ENCODE data around the gene SNRPD1.

DNA sequence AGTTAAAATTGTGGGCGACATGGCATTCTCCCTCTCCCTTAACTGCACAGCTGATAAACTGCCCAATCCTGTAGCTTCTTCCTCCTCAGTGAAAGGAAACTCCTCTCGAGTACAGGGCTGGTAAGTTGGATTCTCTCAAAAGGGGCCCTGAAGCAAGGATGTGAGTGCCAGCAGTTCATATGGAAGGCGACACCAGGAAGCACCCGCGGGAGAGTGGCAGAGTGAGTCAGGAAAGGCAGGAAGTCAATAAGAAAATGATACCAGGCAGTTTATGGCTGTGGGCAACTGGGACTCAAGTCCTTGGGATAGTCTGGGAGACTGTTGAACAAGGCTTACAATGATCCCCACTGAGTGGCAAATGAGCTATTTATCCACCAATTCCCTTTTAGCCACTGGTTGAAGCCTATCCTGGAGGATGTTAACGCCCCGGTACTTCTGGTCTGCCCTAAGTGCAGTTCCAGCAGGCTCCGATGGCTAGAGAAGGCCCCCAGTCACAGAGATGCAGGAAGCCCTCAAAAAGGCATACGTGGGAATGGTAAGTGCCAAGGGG is 57.7 kb downstream of the SNRPD1 start:
- TF ChIP-seq ZNF138 (tag by site-specific recombination; IDR thresholded peaks at IDR 0.05; ENCODE audit: borderline replicate concordance) (no peak), ZNF169 (tag by site-specific recombination; IDR thresholded peaks at IDR 0.05) (no peak), ZNF549 (tag by site-specific recombination; IDR thresholded peaks at IDR 0.05) (no peak), YY1 (tag by site-specific recombination; IDR thresholded peaks at IDR 0.05) (no peak), ZNF391 (tag by site-specific recombination; IDR thresholded peaks at IDR 0.05; ENCODE audit: borderline replicate concordance, low read depth) (no peak), REPIN1 (tag by site-specific recombination; IDR thresholded peaks at IDR 0.05; ENCODE audit: low read depth) (no peak), BCL11A (tag by site-specific recombination; IDR thresholded peaks at IDR 0.05; ENCODE audit: low read depth) (no peak), ZFHX2 (tag by site-specific recombination; conservative IDR thresholded peaks at IDR 0.05) (no peak)
- TF ChIP-seq, protein P1, sequence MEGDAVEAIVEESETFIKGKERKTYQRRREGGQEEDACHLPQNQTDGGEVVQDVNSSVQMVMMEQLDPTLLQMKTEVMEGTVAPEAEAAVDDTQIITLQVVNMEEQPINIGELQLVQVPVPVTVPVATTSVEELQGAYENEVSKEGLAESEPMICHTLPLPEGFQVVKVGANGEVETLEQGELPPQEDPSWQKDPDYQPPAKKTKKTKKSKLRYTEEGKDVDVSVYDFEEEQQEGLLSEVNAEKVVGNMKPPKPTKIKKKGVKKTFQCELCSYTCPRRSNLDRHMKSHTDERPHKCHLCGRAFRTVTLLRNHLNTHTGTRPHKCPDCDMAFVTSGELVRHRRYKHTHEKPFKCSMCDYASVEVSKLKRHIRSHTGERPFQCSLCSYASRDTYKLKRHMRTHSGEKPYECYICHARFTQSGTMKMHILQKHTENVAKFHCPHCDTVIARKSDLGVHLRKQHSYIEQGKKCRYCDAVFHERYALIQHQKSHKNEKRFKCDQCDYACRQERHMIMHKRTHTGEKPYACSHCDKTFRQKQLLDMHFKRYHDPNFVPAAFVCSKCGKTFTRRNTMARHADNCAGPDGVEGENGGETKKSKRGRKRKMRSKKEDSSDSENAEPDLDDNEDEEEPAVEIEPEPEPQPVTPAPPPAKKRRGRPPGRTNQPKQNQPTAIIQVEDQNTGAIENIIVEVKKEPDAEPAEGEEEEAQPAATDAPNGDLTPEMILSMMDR (tag by site-specific recombination; IDR thresholded peaks at IDR 0.05): no peak
